Activated CD8-positive, alpha-beta memory T cell treated with anti-CD3 and anti-CD28 coated beads, Interleukin-2, amount 50 U/mL, for 48 hours (primary cell): Measurements from ENCODE around the gene RABIF.
"Not testable (repeated sequence)": the region's sequence is repeated elsewhere in the genome, so short reads cannot be mapped to it uniquely, and the experiment has no call there.

Experiments used
- DNase-seq: peaks from one replicate; pipeline ENCODE4 v3.0.0-alpha.2; 2020

The RABIF gene

GRCh38 chr1:202829223-202829622 is 59.7 kb downstream of the RABIF start:
- DNase-seq = not testable (repeated sequence)
